GM21390 (cell line): ENCODE data around the gene MORC2.

Experiments
- ATAC-seq: cut with Tn5 transposase; IDR thresholded peaks from one replicate; pipeline ENCODE4 v1.9.1; 2021; ENCODE audit not compliant: unreplicated experiment

MORC2 gene

DNA sequence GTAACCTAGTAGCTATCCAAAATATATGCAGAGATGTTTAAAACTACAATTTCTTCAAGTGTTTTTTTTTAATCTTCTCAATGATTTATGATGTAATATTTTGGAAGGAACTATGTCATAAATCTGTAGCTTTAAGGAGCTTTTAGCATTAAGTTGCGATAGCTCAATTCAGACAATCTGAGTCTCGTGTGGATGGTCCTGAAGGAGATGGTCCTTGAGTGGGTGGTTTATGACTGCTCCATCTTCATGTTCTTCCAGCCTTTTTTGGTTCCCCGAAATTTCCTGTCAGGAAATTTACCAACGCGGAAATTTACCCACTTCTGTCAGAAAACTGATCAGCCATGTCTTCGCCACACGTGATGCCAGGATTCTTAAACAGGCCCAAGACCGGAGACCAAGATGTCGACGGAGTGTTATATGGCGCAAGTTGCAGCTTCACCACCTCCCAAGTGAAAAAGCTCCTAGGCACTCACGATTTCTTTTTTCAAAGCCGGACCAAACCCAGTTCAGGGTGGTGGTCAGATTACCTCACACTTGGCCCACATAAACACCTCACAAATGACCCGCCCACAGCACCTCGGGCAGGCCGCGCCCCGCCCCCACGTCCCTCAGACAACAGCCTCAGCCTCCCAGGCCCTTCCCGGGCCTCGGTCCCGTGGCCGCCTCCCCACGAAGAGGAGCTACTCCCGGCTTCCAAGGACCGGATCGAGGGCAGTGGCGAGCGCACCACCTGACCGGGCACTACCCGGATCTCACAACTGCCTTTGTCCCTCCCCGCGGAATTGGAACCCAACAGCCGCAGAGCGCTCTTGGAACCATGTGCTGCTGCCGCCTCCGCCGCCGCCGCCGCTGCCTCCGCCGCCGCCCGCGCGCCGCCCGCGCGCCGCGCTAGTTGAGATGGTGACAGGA is at the start of gene MORC2:
MORC2 (minus strand) TSS at position 760 of the 909 bp plus-strand sequence. CDS start 885 bp downstream, outside the sequence.
- ATAC-seq: peak; percentile 15

DNA sequence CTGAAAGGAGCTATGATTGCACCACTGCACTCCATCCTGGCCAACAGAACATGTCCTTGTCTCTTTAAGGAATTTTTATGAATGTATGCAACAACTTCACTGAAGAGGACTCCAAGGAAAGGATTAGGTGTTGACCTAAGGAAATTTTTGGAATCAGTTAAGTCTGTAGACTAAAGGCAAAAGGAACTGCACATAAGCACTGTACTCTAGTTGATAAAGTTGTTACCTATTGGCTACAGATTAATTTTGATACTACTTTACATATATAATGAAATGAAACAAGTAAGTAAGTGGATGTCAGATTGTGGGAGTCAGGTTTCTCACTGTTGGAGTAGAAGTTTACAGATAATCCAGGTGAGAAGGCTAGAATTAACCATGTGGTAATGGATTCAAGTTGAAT is 37.0 kb upstream of the MORC2 start:
- no peak for ATAC-seq

DNA sequence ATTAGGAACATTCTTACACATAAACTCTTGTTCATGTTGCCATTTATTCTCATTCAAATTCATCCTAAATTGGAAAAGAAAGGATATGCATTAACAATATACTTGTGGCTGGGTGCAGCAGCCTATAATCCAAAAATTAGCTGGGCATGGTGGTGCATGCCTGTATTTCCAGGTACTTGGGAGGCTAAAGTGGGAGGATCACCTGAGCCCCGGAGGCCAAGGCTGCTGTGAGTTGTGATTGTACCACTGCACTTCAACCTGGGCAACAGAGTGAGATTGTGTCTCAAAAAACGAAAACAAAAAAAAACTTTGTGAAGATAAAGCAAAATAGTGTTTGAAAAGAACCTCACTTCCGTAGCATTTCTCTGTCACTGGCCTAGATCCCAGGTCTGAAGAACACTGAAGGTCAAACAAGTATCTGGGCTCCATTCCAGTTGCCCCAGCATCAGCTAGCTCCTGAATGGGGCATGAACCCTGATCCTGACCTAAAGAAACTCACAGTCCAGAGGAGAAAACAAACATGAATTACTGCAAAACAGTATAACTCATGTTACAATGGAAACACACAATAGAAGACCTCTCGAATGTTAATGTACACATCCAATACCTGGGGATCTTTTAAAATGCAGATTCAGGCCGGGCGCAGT is 32.7 kb upstream of the MORC2 start:
- no peak for ATAC-seq

- ATAC-seq: no peak
Measured at GRCh38 chr22:30998329-30998728, 29.8 kb upstream of the MORC2 start.

DNA sequence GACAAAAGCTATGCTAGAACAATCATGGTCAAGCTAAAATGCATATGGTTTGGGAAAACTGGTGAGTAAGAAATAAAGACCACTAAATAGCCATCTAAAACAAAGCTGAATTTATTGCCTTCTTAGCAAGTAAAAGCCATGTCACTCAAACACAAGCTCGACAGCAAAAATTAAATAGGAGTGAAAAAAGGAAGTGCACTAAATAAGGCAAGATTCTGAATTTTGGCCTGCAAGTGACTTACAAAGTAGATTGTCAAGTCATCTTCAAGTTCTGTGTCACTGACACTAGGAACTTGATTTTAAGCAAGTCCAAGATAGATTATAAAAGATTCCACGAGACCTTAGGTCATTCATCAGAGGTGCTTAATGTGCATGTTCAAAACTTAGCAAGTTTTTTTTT is 27.9 kb upstream of the MORC2 start:
- ATAC-seq: no peak

- ATAC-seq: no peak
Measured at GRCh38 chr22:30994960-30995359, 26.4 kb upstream of the MORC2 start.

DNA sequence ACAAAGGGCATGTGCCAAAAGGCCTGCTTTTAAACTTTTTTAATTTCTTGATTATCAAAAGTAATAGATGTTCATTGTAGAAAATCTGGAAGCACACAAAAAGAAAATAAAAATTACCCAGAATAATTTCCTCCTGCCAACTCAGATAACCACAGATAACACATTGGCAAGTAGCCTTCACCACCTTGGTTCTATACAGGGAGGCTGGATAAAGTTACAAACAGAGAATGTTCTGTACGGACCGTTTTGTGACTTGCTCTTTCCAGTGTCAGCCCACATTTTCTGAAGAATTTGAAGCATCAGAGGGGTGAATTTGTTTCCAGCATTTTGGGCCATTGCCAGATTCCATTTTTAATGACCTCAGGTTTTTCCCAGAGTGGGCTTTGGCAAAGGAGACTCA is 24.0 kb upstream of the MORC2 start:
- no peak for ATAC-seq

GRCh38 chr22:30990690-30991089 is 22.1 kb upstream of the MORC2 start:
- no peak for ATAC-seq

DNA sequence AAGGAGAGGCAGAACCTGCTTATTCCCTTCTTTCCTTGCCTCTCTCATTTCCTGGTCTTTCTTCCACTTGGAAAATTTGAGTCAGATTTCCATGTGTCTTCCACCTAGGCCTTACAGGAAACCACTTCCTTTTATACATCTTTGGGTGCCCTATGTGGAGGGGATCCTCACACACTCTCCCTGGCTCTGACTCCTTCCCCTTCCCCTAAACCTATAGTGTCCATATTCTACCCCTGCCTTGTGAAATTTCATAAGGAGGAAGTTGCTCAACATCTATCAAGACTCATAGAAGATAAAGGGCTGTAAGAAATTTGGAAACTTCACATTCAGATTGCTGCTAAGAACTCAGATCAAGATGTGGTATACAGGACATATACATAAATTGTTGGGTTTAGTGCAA is 20.9 kb upstream of the MORC2 start:
- ATAC-seq: no peak

GRCh38 chr22:30985561-30986208 is 17.1 kb upstream of the MORC2 start:
- no peak for ATAC-seq

DNA sequence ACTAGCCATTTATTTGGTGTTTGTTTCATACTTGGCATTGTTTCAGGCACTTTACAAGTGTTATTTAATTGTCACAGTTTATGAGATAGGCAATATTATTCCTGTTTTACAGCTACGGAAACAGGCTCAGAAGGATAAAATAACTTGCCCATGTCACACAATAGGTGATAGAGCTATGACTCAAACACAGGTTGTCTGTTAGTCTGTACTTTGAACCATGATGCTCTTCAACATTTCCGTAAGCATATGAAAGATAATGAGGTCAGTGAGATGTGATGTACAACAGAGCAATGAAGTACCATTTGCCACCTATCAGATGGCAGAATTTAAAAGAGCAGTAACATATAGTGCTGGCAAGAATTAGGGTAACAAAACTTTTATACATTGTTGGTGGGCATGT is 15.7 kb upstream of the MORC2 start:
- ATAC-seq: no peak

GRCh38 chr22:30982512-30982911 is 13.9 kb upstream of the MORC2 start:
- no peak for ATAC-seq

DNA sequence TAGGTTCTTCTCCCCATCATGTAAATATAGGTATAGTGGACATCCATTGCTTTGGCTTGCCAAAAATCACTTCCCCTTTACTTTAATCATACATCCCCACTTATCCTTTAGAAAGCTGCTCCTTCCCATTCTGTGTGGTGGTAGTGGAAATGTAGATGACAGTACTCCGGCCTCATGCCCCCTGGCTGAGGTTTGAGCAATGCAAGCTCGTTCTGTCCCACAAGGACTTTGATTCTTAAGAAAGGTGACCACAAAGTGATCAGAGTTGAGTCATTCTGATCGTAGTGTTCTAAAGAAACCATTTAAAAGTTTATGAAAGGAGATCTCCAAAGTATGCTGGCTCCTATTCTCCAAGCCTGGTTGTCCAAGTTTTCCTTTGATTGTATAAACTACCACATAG is 11.4 kb upstream of the MORC2 start:
- no peak for ATAC-seq

DNA sequence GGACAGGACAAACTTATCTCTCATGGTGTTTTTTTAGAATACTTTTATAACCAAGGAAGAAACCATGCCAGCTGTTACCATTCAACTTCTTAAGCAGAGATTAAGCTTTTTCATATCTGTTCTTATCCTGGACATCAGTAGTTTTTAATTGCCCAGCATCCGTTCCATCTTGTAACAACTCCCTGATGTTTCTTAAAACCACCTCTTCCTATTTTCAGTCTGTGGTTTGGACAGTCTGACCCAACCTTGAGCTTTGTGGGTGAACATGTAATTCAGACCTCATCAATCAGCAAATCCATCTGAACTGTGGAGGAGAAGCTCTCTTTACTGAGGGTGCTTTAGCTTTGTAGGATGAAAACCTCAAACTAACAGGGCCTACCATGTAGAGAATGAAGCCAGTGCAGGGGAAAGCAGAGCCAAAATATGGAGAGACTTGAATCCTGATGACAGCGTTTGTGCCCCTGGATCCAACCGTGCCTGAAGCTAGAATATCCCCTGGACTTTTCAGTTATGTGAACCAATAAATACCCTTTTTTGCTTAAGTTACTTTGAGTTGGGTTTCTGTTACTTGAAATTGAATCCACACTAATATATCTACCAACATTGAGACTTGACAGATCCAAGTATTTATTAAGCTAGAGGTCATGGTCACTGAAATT is 9.9 kb upstream of the MORC2 start:
- ATAC-seq: no peak

DNA sequence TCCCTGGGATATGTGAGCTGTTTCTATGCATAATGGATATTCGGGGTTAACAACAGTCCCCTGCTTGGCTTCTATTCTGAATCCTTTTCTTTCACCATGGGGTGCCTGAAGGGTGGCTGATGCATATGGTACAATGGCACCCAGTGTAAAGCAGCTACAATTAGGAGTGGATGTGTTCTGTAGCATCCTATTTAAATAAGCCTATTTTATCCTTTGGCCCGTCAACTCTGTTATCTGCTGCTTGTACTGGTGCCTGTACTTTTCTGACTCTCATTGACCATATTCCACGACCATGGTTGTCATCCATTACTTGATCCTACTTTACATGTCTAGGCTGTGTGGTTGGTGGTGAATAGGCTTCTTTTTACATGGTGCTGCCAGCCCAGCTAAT is 1.8 kb upstream of the MORC2 start:
- no peak for ATAC-seq

- ATAC-seq: peak; percentile 43
Measured at GRCh38 chr22:30969532-30970355, 1.2 kb upstream of the MORC2 start.

DNA sequence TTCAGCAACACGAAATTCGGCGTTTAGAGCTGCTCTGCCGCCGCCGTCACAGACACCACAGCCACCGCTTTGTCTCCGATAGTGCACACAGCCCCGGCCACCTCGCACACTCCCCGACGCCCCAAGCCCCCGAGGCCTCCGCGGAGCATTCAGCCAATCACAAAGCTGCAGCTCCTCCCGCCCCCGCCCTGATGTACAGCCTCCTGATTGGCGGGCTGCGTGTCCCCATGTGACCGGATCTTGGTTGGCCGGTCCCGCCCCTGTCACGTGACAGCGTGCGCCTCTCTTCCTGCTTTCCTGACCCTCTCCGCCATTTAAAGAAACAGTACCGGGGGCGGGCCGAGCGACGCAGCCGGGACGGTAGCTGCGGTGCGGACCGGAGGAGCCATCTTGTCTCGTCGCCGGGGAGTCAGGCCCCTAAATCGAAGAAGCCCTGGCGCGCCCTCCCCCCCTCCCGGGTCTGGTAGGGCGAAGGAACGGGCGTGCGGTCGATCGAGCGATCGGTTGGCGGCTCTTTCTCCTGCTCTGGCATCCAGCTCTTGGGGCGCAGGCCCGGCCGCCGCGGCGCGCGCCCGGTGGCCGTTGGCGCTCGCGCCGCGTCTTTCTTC is 454 bp upstream of the MORC2 start, which contains the start of gene TUG1:
TUG1 (plus strand) TSS at position 342 of the 608 bp plus-strand sequence.
- ATAC-seq: peak; percentile 85

DNA sequence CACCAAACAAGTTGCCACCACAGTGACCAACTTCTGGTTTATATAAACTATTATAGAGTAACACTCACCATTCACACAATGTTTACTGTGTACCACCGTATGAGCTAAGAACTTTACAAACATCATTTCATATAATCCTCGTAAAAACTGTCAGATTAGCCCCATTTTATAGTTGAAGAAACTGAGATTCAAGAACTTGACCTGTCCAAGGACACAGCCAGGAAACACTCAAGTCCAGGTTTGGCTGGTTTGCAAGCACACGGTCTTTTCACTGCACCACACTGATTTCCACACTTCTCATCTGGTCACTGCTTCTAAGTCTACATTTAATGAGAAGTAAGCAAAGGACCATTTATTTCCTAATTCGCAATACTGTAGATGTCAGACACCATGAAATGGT is 3.7 kb downstream of the MORC2 start:
- no peak for ATAC-seq

- no peak for ATAC-seq
Measured at GRCh38 chr22:30955153-30955552, 13.4 kb downstream of the MORC2 start.

GRCh38 chr22:30953206-30953605 is 15.4 kb downstream of the MORC2 start:
- ATAC-seq: no peak
